Neural progenitor cell (in vitro differentiated cells): ENCODE data around the gene CHRNG. TPM values are rescaled to one million over a fixed set of nuclear protein-coding genes. Genes with fewer than 3 reads are reported as not detected.

ENCODE experiments used
- DNase-seq: peaks from one replicate; pipeline ENCODE4 v3.0.0-alpha.2; 2016; ENCODE audit warnings: low spot score
- H2AFZ ChIP-seq: fragments of 200-600 bp; sonication (generic); replicated peaks from 2 replicates; pipeline ENCODE4 v1.6.1; 2016; ENCODE audit warnings: antibody characterized with exemption
- H3F3A ChIP-seq: fragments of 200-600 bp; sonication (generic); 2 replicates; pipeline ENCODE4 v1.6.1; 2016; ENCODE audit warnings: antibody characterized with exemption, low read depth
- H3K27ac ChIP-seq: fragments of 200-600 bp; sonication (generic); 2 replicates; pipeline ENCODE4 v1.5.1; 2016; ENCODE audit warnings: mild to moderate bottlenecking
- H3K27me3 ChIP-seq: fragments of 200-600 bp; sonication (generic); 2 replicates; pipeline ENCODE4 v1.6.1; 2016; ENCODE audit warnings: mild to moderate bottlenecking, moderate library complexity
- H3K36me3 ChIP-seq: fragments of 200-600 bp; sonication (generic); 2 replicates; pipeline ENCODE4 v1.5.1; 2016
- H3K4me1 ChIP-seq: fragments of 200-600 bp; sonication (generic); 2 replicates; pipeline ENCODE4 v1.6.1; 2016; ENCODE audit warnings: mixed run types
- H3K4me2 ChIP-seq: fragments of 200-600 bp; sonication (generic); 2 replicates; pipeline ENCODE4 v1.6.1; 2016
- H3K4me3 ChIP-seq: fragments of 200-600 bp; sonication (generic); 2 replicates; pipeline ENCODE4 v1.5.1; 2016
- H3K79me2 ChIP-seq: fragments of 200-600 bp; sonication (generic); 2 replicates; pipeline ENCODE4 v1.6.1; 2016; ENCODE audit warnings: low read depth
- H3K9ac ChIP-seq: fragments of 200-600 bp; sonication (generic); 2 replicates; pipeline ENCODE4 v1.6.1; 2016
- H3K9me3 ChIP-seq: fragments of 200-600 bp; sonication (generic); 2 replicates; pipeline ENCODE4 v1.5.1; 2016; ENCODE audit warnings: low read depth
- H4K20me1 ChIP-seq: fragments of 200-600 bp; sonication (generic); 2 replicates; pipeline ENCODE4 v1.6.1; 2016; ENCODE audit warnings: low read depth
- H3K27ac Mint-ChIP-seq: 3 replicates; pipeline ENCODE4 v1.8.0; 2021; ENCODE audit warnings: mixed read lengths
- H3K27me3 Mint-ChIP-seq: 2 replicates; pipeline ENCODE4 v1.8.0; 2022; ENCODE audit warnings: low read depth, mild to moderate bottlenecking, inconsistent platforms, moderate library complexity, mixed read lengths; ENCODE audit not compliant: insufficient read depth
- H3K36me3 Mint-ChIP-seq: 3 replicates; pipeline ENCODE4 v1.8.0; 2021; ENCODE audit warnings: mixed read lengths
- H3K4me1 Mint-ChIP-seq: 3 replicates; pipeline ENCODE4 v1.8.0; 2021; ENCODE audit warnings: mixed read lengths
- H3K4me3 Mint-ChIP-seq: 3 replicates; pipeline ENCODE4 v1.8.0; 2021; ENCODE audit warnings: mild to moderate bottlenecking, moderate library complexity, mixed read lengths
- H3K9me3 Mint-ChIP-seq: 3 replicates; pipeline ENCODE4 v1.8.0; 2020; ENCODE audit warnings: mixed read lengths
- CTCF ChIP-seq: fragments of 200-600 bp; sonication (generic); IDR thresholded peaks from 2 replicates; pipeline ENCODE4 v1.5.1; 2017; ENCODE audit warnings: antibody characterized with exemption, mild to moderate bottlenecking
- EZH2 ChIP-seq: fragments of 200-600 bp; sonication (generic); IDR thresholded peaks from 2 replicates; pipeline ENCODE4 v1.6.1; 2017; ENCODE audit warnings: antibody characterized with exemption, mild to moderate bottlenecking, moderate library complexity
- EZH2phosphoT487 ChIP-seq: fragments of 200-600 bp; sonication (generic); IDR thresholded peaks from 2 replicates; pipeline ENCODE4 v1.6.1; 2017; ENCODE audit warnings: antibody characterized with exemption
- total RNA-seq: library from RNA; depleted of rRNA; stranded (reverse); fragments of >200 nt; gene quantifications from 2 replicates; pipeline ENCODE4 v1.2.3, GENCODE V29; 2015; ENCODE audit warnings: low replicate concordance

CHRNG gene
- total RNA-seq, 1 donor from 2014 or later = not detected

GRCh38 chr2:232540441-232541041, 1.0 kb downstream of the CHRNG start:
- Histone ChIP-seq H3K4me3 (no peak overlapping the region), H3K4me2 (no peak overlapping the region), H3K9me3 (no peaks in the 10 kb centered on the region), H3K79me2 (no peaks in the 10 kb centered on the region), H3K27ac (no peak overlapping the region), H3K27me3 (no peaks in the 10 kb centered on the region), H3K9ac (no peak overlapping the region), H3K36me3 (no peaks in the 10 kb centered on the region), H3K4me1 (peaks cover 7% of the 10 kb centered on the region), H2AFZ (no peak overlapping the region), H3F3A (peaks cover 3% of the 10 kb centered on the region), H4K20me1 (no peaks in the 10 kb centered on the region)
- H3K36me3 Mint-ChIP-seq = no peaks in the 10 kb centered on the region
- no peak for TF ChIP-seq EZH2
- TF ChIP-seq EZH2phosphoT487 = no peak
- TF ChIP-seq CTCF = no peak
- H3K4me1 Mint-ChIP-seq = peaks cover 12% of the 10 kb centered on the region
- no peaks in the 10 kb centered on the region for H3K27me3 Mint-ChIP-seq
- no peak for DNase-seq
- no peaks in the 10 kb centered on the region for H3K9me3 Mint-ChIP-seq
- H3K27ac Mint-ChIP-seq = no peak overlapping the region
- H3K4me3 Mint-ChIP-seq = no peak overlapping the region

GRCh38 chr2:232541195-232541960, 1.9 kb downstream of the CHRNG start:
- no peaks in the 10 kb centered on the region for H4K20me1 ChIP-seq
- no peaks in the 10 kb centered on the region for H3K9me3 ChIP-seq
- no peak overlapping the region for H3K4me2 ChIP-seq
- no peak overlapping the region for H3K4me3 ChIP-seq
- Mint-ChIP-seq H3K4me1 (peaks cover 12% of the 10 kb centered on the region), H3K27me3 (no peaks in the 10 kb centered on the region), H3K4me3 (no peak overlapping the region), H3K36me3 (peaks cover 4% of the 10 kb centered on the region), H3K27ac (no peak overlapping the region), H3K9me3 (no peaks in the 10 kb centered on the region)
- H3K79me2 ChIP-seq = no peaks in the 10 kb centered on the region
- TF ChIP-seq EZH2phosphoT487 (no peak), EZH2 (no peak), CTCF (no peak)
- peaks cover 3% of the 10 kb centered on the region for H3F3A ChIP-seq
- H3K27ac ChIP-seq = no peak overlapping the region
- H2AFZ ChIP-seq = no peak overlapping the region
- H3K27me3 ChIP-seq = no peaks in the 10 kb centered on the region
- H3K4me1 ChIP-seq = peaks cover 7% of the 10 kb centered on the region
- no peaks in the 10 kb centered on the region for H3K36me3 ChIP-seq
- no peak for DNase-seq
- no peak overlapping the region for H3K9ac ChIP-seq

DNA sequence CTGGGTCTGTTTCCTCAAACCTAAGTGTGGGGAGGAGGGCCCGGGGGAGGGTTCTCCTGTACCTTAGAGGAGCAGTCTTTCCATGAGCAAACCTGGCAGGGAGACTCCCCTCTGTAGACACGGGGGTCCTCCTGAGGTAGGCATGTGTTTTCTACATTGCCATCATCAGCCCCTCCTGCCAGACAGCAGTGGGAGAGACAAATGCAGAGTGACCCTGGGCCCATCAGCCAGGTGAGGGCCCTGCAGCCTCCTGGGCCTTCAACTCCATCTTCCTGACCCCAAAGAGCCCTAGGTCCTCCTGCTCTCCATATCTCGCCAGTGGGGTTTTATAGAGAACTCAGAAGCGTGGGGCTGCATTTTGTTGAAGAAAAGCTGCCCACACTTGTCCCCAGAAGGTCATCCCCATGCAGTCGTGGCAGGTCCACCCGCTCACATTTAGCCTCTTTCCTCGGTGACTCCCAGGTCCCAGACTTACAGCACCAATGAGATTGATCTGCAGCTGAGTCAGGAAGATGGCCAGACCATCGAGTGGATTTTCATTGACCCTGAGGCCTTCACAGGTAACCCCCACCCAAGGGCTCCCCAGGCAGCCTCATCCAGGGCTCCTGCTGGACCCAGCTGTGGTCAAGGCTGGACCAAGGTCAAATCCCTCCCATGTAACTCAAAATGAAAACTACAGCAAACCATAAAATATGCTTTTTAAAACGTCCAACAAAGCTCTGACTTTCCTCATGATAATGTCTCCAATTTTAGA, 2.6 kb downstream of the CHRNG start:
- H3F3A ChIP-seq = peaks cover 3% of the 10 kb centered on the region
- no peak overlapping the region for H3K27ac Mint-ChIP-seq
- DNase-seq = no peak

More for the DNA sequence above, 2.6 kb downstream of the CHRNG start:
- H3K4me3 ChIP-seq = no peak overlapping the region
- no peak for TF ChIP-seq EZH2
- TF ChIP-seq CTCF = no peak
- TF ChIP-seq EZH2phosphoT487 = no peak
- no peaks in the 10 kb centered on the region for H3K36me3 ChIP-seq
- H3K27me3 ChIP-seq = no peaks in the 10 kb centered on the region
- H3K79me2 ChIP-seq = no peaks in the 10 kb centered on the region
- H4K20me1 ChIP-seq = no peaks in the 10 kb centered on the region
- peaks cover 12% of the 10 kb centered on the region for H3K4me1 Mint-ChIP-seq
- no peak overlapping the region for H3K9ac ChIP-seq
- H3K9me3 Mint-ChIP-seq = peaks cover 2% of the 10 kb centered on the region
- peaks cover 7% of the 10 kb centered on the region for H3K4me1 ChIP-seq
- no peaks in the 10 kb centered on the region for H3K9me3 ChIP-seq
- peaks cover 8% of the 10 kb centered on the region for H3K36me3 Mint-ChIP-seq
- H3K27ac ChIP-seq = no peak overlapping the region
- H3K27me3 Mint-ChIP-seq = peaks cover 2% of the 10 kb centered on the region
- no peak overlapping the region for H2AFZ ChIP-seq
- no peak overlapping the region for H3K4me3 Mint-ChIP-seq
- no peak overlapping the region for H3K4me2 ChIP-seq
